Iris pigment epithelial cell (primary cell): ENCODE data around the gene PIGM.
A peak's percentile ranks its signal among the peaks of the same experiment; 100 is the strongest.

Experiments
- DNase-seq: peaks from one replicate; pipeline ENCODE4 v3.0.0-alpha.2; 2011; ENCODE audit warnings: low read depth

PIGM gene

GRCh38 chr1:160031365-160032164 lies at the start of gene PIGM:
Gene PIGM (minus strand): TSS chr1:160031990. CDS start chr1:160031739, 251 bp downstream.
- peak; percentile 90 for DNase-seq

DNA sequence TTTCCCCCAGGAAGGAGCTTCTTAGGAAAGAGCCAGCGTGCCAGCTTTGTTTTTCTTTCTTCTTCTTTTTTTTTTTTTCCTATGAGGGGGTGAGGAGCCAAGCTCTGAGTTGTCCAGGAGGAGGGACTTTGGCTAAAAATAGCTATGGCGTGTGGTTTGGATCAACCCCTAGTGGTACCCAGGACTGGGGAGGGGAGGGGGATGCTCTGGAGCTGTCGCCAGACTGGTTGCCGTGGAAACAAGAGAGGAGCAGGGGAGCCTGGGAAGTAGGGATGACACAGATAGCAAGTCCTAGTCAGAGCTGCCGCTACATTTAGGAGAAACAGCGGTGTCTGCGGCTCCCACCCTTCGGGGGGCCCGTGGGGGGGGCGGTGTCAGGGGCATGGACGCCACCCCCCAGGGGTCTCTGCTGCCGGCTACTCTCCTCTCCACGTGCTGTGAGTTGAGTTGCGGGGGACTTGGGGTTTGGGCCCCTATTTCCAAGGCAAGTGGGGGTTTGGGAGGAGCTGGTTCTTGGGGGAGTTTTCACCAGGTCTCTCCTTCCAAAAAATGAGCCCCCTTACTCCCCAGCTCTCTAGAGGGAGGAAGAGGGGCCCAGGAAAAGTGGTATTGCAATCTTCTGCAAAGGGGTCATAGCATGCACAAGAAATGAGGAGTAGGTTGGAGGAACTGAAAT lies 49.6 kb upstream of the PIGM start, which contains the start of gene KCNJ9:
Gene KCNJ9, plus strand, starts transcription at position 278 of the 676 bp plus-strand sequence. CDS start 2,493 bp downstream, outside the sequence.
- no peak for DNase-seq

DNA sequence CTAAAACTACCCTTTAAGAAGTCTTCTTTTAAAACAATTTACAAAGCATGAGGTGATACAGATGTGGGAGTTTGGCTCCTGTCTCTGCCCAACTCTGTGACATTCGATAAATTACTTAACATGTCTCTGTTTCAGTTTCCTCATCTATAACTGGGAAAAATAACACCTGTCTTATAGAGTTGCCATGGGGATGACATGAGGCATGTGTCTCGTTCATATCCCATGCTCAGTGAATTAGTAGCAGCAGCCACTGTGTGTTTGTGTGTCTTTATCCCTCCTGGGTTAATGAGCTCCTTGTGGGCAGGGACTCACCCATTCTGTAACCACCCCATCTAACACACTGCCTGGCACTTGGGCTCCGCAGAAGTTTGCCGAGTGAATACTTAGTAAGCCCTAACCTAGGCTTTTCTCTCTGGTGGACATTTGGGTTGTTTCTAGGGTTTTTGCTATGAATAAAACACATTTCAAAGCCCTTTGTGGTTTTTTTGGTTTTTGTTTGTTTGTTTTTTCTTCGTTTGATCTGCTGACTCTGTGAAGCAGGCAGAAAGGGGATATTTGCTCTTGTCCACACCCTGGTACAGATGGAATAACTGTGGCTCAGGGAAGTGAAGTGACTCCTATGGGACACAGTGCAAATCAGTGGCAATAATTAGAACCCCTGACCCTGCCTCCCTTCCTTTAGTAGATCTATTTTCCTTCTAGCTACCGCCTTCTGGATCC lies 48.8 kb upstream of the PIGM start:
- DNase-seq = no peak

- no peak for DNase-seq
Observed at GRCh38 chr1:160079448-160079847, 47.7 kb upstream of the PIGM start.

DNA sequence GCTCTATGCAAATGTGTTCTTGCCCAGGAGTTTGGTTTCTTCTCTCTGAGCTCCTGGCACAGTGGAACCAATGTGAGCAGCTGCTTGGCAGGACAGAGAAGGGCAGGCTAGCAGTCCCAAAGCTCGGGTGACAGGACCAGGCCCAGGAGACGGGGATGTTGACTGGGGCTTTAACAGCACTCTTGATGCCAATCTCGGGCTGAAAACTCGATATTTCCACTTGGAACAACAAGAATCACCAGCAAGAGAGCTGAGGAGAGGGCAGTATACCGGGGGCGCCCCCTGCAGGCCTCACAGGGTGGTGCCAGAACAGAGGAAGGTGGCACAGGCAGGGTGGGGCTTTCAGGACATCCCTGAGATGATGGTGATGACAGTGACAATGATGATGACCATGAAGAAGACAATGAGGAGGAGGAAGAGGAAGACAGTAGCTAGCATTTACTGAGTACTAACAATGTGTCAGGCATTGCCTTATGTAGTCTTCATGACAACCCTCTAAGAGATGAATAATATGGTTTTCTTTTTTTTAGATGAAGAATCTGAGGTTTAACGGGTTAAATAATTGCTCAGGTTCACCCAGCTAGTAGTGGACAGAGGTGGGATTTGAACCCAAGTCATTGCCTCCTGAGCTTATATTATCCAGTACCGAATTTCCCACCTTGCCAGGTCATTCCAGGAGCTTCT lies 46.9 kb upstream of the PIGM start:
- DNase-seq = peak; percentile 24

- DNase-seq = no peak
Observed at GRCh38 chr1:160077486-160077885, 45.7 kb upstream of the PIGM start.

DNA sequence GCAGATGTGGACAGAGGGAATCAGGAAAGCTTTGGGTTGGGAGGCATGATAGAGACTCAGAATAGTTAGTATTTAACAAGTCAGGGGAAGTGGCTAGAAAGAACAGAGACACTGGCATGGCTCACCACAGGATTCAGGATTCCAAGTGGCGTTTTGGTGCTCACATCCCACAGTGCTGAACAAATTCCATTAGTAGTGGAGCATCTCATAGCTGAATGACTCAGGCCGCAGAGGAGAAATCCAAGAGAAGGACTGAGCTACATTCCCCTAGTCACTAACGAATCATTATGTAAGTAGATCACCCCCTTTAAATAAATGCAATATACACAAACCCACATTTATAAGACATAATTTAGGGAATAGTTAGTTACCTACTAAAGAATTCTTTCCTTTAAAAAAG lies 44.5 kb upstream of the PIGM start:
- no peak for DNase-seq

DNA sequence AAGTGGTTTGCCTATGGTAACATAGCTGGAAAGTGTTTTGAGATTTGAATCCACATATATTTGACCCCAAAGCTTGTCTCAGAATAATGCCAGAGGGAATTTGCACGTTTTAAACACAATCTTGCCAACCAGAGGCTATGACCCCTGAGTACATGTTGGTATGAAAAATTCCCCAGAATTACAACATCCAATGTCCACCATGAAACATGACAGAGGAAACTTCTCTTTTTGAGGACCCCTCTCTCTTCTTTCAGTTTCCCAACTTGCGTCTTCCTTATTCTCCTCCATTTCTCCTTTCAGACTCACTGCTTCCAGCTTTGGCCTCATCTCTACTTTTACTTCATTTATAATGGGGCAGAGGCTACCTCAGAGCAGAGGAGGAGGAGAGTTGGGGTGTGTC lies 44.0 kb upstream of the PIGM start:
- no peak for DNase-seq

DNA sequence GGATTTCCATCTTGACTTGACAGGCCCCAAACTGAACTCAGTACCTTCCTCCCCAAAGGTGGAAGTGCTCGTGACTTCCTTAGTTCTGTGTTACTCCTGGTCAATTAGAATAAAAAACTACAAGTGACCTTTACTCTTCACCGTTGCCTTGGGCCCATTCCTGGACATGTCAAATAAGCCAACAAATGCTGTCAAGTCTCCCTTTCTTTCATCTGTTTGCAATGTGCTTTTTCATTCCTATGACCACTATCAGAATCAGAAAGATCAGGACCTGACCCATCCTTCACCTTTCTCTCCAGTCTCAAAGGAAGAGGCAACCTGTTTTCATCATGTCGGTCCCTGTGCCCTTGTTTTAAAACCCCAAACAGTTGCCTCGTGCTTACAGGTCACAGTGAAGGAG lies 43.1 kb upstream of the PIGM start:
- DNase-seq = no peak

- no peak for DNase-seq
Observed at GRCh38 chr1:160071289-160071688, 39.5 kb upstream of the PIGM start.

DNA sequence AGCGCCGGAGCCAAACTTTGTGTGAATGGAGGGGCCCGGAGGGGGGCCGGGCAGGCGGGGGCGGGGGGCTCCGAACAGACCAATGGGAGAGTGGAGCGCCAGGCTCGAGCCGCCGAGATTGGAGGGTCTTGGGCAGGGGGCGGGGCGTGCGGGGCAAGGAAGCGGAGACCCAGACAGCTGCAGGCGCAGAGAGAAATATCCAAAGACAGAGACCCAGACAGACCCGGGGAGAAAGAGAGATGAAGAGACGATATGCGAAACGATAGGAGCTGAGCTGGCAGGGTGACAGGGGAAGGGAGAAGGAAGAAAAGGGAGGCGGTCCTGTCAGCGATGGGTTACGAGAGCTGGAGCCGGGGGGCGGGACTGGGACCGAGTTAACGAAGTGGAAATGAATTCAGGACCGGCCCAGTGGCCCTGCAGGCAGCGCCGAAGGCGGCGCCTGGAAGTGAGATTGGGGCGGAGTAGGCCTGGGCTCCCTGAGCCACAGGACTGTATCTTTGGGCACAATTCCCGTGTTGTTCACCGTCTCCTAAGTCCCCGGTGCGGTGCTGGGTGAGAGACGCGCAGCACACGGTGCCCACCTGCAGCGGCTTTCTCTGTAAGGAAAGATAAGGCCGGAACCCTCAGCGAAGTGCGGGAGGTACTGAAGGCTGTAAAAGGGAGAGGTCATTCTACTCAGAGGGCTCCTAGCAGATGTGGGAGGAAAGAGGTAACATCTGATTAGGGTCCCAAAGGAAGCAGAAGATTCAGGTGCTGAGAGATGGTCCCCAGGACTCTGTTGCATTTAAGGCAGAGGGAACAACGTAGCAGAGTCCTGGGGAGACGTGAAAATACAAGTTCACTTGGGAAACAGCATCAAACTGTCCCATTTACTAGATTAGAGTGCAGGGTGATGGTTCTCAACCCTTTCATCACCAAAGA lies 38.7 kb upstream of the PIGM start:
- peak; percentile 58 for DNase-seq

DNA sequence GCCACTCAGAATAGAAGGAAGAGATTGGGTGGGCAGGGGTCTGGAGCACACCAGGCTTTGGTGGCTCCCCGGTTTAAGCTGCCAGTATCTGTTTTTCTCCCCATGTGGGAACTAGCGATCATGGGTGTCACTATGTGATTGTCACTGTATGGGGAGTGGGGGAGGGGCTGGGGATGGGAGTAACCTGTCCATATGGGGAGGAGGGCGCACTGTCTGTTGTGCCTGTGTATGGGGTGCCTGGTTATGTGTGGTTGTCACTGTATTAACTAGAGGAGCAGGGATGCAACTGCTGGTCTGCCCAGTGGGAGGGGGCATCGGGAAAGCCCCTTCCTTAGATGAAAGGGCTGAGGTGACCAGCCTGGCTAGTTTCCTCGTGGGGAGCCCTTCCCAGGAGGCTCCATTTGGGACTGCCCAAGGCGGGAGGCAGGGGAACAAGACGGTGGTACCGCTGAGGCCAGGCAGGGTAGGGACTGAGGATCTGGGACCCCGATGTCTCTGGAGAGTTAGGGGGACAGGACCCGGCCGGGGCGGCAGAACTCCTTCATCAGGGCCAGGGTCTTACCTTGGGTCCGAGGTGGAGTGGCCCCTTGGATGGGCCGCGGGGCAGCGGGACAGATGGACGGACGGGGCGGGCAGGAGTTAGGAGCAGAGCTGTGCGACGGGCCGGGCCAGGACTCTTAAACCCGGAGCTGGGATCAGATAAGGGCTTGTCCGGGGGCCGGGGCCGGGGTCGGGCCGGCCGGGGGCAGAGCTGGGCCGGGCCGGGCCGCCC lies 37.9 kb upstream of the PIGM start, which contains the start of gene KCNJ10:
Gene KCNJ10, minus strand, starts transcription at position 701 of the 772 bp plus-strand sequence. CDS start 27,628 bp downstream, outside the sequence.
- no peak for DNase-seq

DNA sequence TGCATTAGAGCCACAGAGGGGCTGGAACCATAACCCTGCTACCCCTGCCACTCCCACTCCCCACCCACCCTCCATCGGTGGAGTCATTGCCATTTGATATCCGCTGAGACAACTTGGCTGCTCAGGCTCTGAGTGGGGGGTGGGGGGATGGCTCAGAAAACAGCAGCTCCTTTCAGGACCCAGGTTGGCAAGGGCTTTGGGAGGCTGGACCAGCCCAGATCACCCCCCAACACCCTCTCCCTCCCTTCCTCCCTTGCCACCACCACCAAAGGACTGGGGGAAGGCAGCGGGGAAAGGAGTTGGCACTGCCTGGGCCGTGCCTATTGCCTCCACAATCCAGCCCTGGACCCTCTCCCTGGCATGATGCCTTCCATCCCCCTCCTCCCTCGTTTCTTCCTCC lies 36.4 kb upstream of the PIGM start:
- DNase-seq = no peak

- no peak for DNase-seq
Observed at GRCh38 chr1:160066829-160067745, 35.3 kb upstream of the PIGM start.

DNA sequence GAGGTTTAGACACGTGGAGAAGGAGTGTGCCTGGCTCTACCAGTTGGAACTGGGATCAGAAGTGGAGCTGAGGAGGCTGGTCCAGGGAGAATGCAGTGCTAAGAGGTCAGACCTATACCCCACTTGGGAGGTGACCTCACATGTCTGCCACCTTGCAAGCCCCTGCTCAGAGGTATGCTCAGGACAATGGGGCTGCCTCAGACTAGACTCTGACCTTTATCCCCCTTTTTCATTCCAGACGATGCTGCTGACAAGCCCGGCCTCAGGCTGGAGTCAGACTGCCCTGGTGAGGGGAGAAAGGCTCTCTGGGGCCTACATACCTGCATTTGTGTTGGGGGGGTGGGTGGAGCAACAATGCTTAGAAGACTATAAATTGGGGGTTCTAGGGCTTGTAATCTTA lies 33.0 kb upstream of the PIGM start:
- DNase-seq = no peak

GRCh38 chr1:160064164-160064563 lies 32.4 kb upstream of the PIGM start:
- DNase-seq = no peak

DNA sequence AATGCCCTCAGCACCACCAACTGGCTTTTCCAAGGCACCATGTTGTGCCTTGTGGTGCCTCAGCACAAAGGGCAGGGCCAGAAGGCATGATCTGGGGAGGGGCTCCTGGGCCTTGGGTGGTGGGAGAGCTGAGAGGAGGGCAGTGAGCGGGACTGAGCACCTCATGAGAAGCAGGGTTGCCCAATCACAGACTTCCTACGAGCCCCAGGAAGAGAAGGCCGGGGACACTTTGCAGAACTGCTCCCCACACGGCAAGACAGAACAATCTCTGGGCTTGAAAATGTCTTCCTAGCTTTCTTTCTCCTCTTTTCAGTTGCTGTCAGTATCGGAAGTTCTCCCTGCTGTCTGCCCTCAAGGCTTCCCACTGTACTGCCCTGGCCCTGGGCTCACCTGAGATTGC lies 31.4 kb upstream of the PIGM start:
- no peak for DNase-seq

- DNase-seq = no peak
Observed at GRCh38 chr1:160062230-160062532, 30.4 kb upstream of the PIGM start.
